ENCODE results near the gene SLC26A11. TPM values are rescaled to one million over a fixed set of nuclear protein-coding genes. Genes with fewer than 3 reads are reported as not detected.

The SLC26A11 gene
- total RNA-seq, 1 experiment from 2014 or later: 26.5 TPM

GRCh38 chr17:80183581-80184422 is 36.4 kb upstream of the SLC26A11 start:
- H3K9ac ChIP-seq (ENCODE audit: extremely low read depth, insufficient read length, low read length): no peak overlapping the region
- no peak overlapping the region for H2BK15ac ChIP-seq (ENCODE audit: low read depth, low read length)
- no peaks in the 10 kb centered on the region for H3K4me1 ChIP-seq (ENCODE audit: insufficient read depth, low read length)
- H2AFZ ChIP-seq (ENCODE audit: low read length): no peak overlapping the region
- no peak overlapping the region for H3K18ac ChIP-seq (ENCODE audit: insufficient read length, low read depth, low read length)
- no peak for DNase-seq
- TF ChIP-seq, protein P1, sequence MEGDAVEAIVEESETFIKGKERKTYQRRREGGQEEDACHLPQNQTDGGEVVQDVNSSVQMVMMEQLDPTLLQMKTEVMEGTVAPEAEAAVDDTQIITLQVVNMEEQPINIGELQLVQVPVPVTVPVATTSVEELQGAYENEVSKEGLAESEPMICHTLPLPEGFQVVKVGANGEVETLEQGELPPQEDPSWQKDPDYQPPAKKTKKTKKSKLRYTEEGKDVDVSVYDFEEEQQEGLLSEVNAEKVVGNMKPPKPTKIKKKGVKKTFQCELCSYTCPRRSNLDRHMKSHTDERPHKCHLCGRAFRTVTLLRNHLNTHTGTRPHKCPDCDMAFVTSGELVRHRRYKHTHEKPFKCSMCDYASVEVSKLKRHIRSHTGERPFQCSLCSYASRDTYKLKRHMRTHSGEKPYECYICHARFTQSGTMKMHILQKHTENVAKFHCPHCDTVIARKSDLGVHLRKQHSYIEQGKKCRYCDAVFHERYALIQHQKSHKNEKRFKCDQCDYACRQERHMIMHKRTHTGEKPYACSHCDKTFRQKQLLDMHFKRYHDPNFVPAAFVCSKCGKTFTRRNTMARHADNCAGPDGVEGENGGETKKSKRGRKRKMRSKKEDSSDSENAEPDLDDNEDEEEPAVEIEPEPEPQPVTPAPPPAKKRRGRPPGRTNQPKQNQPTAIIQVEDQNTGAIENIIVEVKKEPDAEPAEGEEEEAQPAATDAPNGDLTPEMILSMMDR (conservative IDR thresholded peaks at IDR 0.05): no peak
- H4K91ac ChIP-seq (ENCODE audit: insufficient read length, low read depth, low read length): no peak overlapping the region
- H4K20me1 ChIP-seq (ENCODE audit: control insufficient read depth, insufficient read depth, insufficient read length): no peaks in the 10 kb centered on the region
- no peak overlapping the region for H3K4me2 ChIP-seq (ENCODE audit: insufficient read depth, insufficient read length, low read length)
- H4K8ac ChIP-seq (replicated peaks; ENCODE audit: insufficient read length, low read depth, low read length): no peak overlapping the region
- H3K27ac ChIP-seq (ENCODE audit: insufficient read length, low read depth, low read length): no peak overlapping the region
- Mint-ChIP-seq H3K27me3 (ENCODE audit: low read depth) (peaks cover 2% of the 10 kb centered on the region), H3K27ac (peak overlapping the region in 2 of 3 experiments; percentile 45 to 70; a peak in 2 of 7 replicates), H3K9me3 (no peaks in the 10 kb centered on the region), H3K4me1 (peaks cover 2 to 7% of the 10 kb centered on the region in 2 experiments; a peak in 2 of 4 replicates), H3K36me3 (ENCODE audit: insufficient read depth in 1 of 3, low read depth in 3 of 3) (no peaks in the 10 kb centered on the region), H3K4me3 (no peak overlapping the region)
- H3K14ac ChIP-seq (ENCODE audit: insufficient read depth, low read length): no peak overlapping the region
- no peak overlapping the region for H3K56ac ChIP-seq (ENCODE audit: insufficient read length, low read depth, low read length)
- no peak overlapping the region for H4K5ac ChIP-seq (ENCODE audit: insufficient read length, low read depth, low read length)
- H3K4ac ChIP-seq (ENCODE audit: low read depth, low read length): no peak overlapping the region
- H2BK120ac ChIP-seq (ENCODE audit: low read depth, low read length, poor library complexity, severe bottlenecking): no peak overlapping the region
- H3K79me1 ChIP-seq (ENCODE audit: insufficient read depth, low read depth, low read length, poor library complexity, severe bottlenecking): no peaks in the 10 kb centered on the region
- no peak overlapping the region for H3K23ac ChIP-seq (ENCODE audit: insufficient read length, low read depth, low read length)
- H3K23me2 ChIP-seq (ENCODE audit: insufficient read length, low read depth, low read length, poor library complexity, severe bottlenecking): no peaks in the 10 kb centered on the region
- no peaks in the 10 kb centered on the region for H3K9me3 ChIP-seq (ENCODE audit: control insufficient read depth, low read depth, low read length)
- H2AK5ac ChIP-seq (ENCODE audit: insufficient read length, low read length): no peak overlapping the region
- H3T11ph ChIP-seq (ENCODE audit: low read length): no peak overlapping the region
- H2BK12ac ChIP-seq (ENCODE audit: insufficient read length, low read depth, low read length): no peak overlapping the region
- H2BK5ac ChIP-seq (ENCODE audit: insufficient read length, low read length): no peak overlapping the region
- no peaks in the 10 kb centered on the region for H3K27me3 ChIP-seq (ENCODE audit: insufficient read depth, low read length)
- WGBS (ENCODE audit: extremely low coverage, insufficient read length, low lambda C conversion rate): no CpG with 5 or more reads among the region's 26 CpGs
- no peaks in the 10 kb centered on the region for H3K79me2 ChIP-seq (ENCODE audit: insufficient read depth, low read length)
- H2BK20ac ChIP-seq (ENCODE audit: low read depth, low read length, poor library complexity, severe bottlenecking): no peak overlapping the region
